Central memory CD8-positive, alpha-beta T cell (primary cell): ENCODE results near the gene PCBP3.

Source experiments
- ATAC-seq: fragments of 150-1000 bp; cut with Tn5 transposase; replicated peaks from 2 replicates; pipeline ENCODE4 v1.10.0; 2022; ENCODE audit warnings: mild to moderate bottlenecking, moderate FRiP score, moderate number of reproducible peaks; ENCODE audit not compliant: poor library complexity, severe bottlenecking; ENCODE audit errors: extremely low read depth
- DNase-seq, 2 donors: peaks; one replicate each; pipeline ENCODE4 v3.0.0; 2021; ENCODE audit warnings: low spot score in 2 of 2
- H3K27ac Mint-ChIP-seq: one replicate; pipeline ENCODE4 v1.8.0; 2022; ENCODE audit warnings: low read depth, mild to moderate bottlenecking, moderate library complexity, mixed read lengths
- H3K27me3 Mint-ChIP-seq: one replicate; pipeline ENCODE4 v1.8.0; 2022; ENCODE audit warnings: mixed read lengths
- H3K36me3 Mint-ChIP-seq: one replicate; pipeline ENCODE4 v1.8.0; 2022; ENCODE audit warnings: mild to moderate bottlenecking, moderate library complexity, mixed read lengths; ENCODE audit not compliant: insufficient read depth
- H3K4me1 Mint-ChIP-seq: one replicate; pipeline ENCODE4 v1.8.0; 2022; ENCODE audit warnings: mixed read lengths
- H3K4me3 Mint-ChIP-seq: one replicate; pipeline ENCODE4 v1.8.0; 2022; ENCODE audit warnings: mild to moderate bottlenecking, moderate library complexity, mixed read lengths
- H3K9me3 Mint-ChIP-seq: one replicate; pipeline ENCODE4 v1.8.0; 2022; ENCODE audit warnings: mixed read lengths

Gene PCBP3

DNA sequence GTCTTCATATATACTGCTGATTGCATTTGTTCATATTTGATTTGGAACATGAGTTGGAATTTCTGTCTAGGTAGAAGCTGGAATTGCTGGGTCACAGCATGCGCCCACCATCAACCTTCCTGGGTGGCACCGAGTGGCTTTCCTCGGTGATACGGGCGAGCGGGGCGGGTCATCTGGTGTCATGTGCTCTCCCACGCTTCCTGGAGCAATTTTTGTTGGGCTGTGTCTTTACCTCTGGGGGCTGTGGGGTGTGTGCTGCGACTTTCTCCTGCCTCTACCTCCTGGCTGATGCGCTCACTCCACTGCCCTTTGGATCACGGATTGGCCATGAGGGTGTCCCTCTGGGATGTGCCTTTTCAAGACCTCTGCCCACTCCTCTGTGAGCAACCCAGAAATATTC lies 229.4 kb downstream of the PCBP3 start:
- no peaks in the 10 kb centered on the region for H3K4me1 Mint-ChIP-seq
- no peak overlapping the region for H3K4me3 Mint-ChIP-seq
- no peaks in the 10 kb centered on the region for H3K9me3 Mint-ChIP-seq
- no peak for DNase-seq
- no peak overlapping the region for H3K27ac Mint-ChIP-seq
- peaks cover 39% of the 10 kb centered on the region for H3K27me3 Mint-ChIP-seq
- ATAC-seq = no peak
- H3K36me3 Mint-ChIP-seq = no peaks in the 10 kb centered on the region

DNA sequence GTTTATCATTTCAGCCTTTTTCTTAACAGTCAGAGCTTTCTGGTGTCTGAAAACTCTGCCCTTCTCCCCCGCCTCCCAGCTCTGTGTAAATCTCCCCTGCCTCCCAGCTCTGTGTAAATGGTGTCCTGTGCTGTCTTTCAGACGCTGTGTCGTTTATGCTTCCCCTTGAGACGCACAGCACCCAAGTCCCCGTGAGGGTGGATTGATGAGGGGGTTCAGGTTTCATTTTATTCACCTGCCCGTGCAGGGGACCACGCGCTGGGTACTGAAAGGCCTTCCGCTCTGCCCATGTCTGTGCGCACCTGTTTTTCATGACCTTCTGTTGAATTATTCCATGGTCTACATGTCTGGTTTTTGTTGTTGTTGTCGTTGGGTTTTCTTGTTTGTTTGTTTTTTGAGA lies 229.9 kb downstream of the PCBP3 start:
- DNase-seq (no peak), ATAC-seq (no peak)
- Mint-ChIP-seq H3K4me1 (no peaks in the 10 kb centered on the region), H3K4me3 (no peak overlapping the region), H3K36me3 (no peaks in the 10 kb centered on the region), H3K27me3 (peaks cover 43% of the 10 kb centered on the region), H3K27ac (no peak overlapping the region), H3K9me3 (no peaks in the 10 kb centered on the region)

DNA sequence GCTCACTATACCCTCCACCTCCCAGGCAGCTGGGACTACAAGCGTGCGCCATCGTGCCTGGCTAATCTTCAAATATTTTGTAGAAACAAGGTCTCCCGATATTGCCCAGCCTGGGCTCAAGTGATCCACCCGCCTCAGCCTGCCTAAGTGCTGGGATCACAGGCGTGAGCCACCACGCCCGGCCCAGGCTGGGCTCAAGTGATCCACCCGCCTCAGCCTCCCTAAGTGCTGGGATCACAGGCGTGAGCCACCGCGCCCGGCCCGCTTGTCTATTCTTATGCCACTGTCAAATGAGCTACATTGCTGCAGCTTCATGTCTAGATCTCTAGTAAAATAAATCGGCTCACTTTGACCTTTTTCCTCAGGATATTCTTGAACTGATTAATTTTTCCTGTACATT lies 230.3 kb downstream of the PCBP3 start:
- Mint-ChIP-seq H3K36me3 (no peaks in the 10 kb centered on the region), H3K27me3 (peaks cover 48% of the 10 kb centered on the region), H3K27ac (no peak overlapping the region), H3K4me1 (no peaks in the 10 kb centered on the region), H3K9me3 (no peaks in the 10 kb centered on the region), H3K4me3 (no peak overlapping the region)
- ATAC-seq (no peak), DNase-seq (no peak)

DNA sequence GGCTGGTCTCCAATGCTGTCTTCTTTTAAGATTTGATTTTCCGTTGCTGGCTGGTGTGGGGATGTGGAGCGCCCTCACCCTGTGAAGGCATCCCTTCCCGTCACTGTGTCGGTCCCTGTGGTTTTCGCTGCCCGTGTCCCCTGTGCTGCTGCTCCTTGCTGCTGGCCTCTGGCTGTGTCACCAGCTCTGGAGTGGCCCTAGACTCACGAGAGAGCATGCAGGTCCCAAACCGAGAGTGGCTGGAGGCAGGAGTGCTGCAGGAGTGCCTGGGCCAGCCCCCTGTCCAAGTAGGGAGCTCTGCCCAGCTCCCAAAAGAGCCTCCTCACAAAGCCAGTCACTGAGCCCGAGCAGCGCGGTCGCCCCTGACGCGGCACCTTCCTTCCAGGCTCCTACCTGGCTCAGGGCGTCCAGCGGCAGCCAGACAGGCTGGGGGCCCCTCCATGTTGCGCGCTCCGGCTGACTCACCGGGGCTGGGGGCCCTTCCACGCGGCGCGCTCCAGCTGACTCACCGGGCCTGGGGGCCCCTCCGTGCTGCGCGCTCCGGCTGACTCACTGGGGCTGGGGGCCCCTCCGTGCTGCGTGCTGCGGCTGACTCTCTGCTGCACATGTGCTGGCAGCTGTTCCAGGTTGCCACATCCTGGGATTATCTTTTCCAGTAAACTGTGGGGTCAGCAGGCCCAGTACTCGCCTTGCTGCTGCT lies 231.3 kb downstream of the PCBP3 start:
- Mint-ChIP-seq H3K27me3 (peaks cover 49% of the 10 kb centered on the region), H3K4me1 (no peaks in the 10 kb centered on the region), H3K9me3 (no peaks in the 10 kb centered on the region), H3K27ac (no peak overlapping the region), H3K4me3 (no peak overlapping the region), H3K36me3 (no peaks in the 10 kb centered on the region)
- DNase-seq (no peak), ATAC-seq (no peak)

DNA sequence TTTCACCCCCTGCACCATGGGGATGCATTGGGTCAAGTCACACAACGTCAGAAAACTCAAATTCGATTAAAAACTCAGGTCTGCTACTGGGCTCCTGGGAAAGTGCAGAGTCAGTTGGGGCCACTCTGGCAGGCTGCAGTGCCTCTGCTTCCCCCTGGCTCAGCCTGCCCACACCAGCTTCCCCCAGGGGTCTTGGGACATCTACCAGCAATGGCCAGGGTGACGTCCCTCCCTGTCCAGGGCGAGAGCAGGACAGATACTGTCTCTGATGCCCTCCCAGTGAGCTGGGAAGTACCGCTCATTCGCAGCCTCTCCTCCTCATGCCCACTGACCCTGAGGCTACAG lies 231.9 kb downstream of the PCBP3 start:
- peaks cover 2% of the 10 kb centered on the region for H3K4me1 Mint-ChIP-seq
- no peak overlapping the region for H3K4me3 Mint-ChIP-seq
- H3K36me3 Mint-ChIP-seq = no peaks in the 10 kb centered on the region
- DNase-seq (no peak), ATAC-seq (no peak)
- no peak overlapping the region for H3K27ac Mint-ChIP-seq
- peaks cover 53% of the 10 kb centered on the region for H3K27me3 Mint-ChIP-seq
- H3K9me3 Mint-ChIP-seq = no peaks in the 10 kb centered on the region

DNA sequence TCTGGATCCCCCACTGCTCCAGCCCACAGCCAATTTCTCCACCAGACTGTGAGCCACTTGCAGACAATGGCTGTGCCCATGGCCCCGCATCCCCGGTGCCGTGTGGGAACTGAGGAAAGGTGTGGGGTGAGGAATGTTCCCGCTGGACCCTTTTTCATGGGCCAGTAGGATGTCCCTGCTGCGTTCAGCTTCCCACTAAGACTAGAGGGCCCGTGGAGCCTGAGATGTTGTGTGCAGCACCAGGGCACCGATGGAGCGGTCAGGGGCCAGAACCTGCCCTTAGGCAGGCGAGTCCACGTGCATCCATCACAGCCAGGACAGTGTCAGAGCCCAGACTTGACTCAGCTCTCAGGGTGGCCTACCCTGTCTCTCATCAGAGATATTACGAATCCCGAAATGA lies 232.4 kb downstream of the PCBP3 start:
- H3K4me1 Mint-ChIP-seq = peaks cover 7% of the 10 kb centered on the region
- no peak for ATAC-seq
- peaks cover 58% of the 10 kb centered on the region for H3K27me3 Mint-ChIP-seq
- no peak for DNase-seq
- H3K36me3 Mint-ChIP-seq = no peaks in the 10 kb centered on the region
- no peaks in the 10 kb centered on the region for H3K9me3 Mint-ChIP-seq
- H3K27ac Mint-ChIP-seq = no peak overlapping the region
- no peak overlapping the region for H3K4me3 Mint-ChIP-seq

DNA sequence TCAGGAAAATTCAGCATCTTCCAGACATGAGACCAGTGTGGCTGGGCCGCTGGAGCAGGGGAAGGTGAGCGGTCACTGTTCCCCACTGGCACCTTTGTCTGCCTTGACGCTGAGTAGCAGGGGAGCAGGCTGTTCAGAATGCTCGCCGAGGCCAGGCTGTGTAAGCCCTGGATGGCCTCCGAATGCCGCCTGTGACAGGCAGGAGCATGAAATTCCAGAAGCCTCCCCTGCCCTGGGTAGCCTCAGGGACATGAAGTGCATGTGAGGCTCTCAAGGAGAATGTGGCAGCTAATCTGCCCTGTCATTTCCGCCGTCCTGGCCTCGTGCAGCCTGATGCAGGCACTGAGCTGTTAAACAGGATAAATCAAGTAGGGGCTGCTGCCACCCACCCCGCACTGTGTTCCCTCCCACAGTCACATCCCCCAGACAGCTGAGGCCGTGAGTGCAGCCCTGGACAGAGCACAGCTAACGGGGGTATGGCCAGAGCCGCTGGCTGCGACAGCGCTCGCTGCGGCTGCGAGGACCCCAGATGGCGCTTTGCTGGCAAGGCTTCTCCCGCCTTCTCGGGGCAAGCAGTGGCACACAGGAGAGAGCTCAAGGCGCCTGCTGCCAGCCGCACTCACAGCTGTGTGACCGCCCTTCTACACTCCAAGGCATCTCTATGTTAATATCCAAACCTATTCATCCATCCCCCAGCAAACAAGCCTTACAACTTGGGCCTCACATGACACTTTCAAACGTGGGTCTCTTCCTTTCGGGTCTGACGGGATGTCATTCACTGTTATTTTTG lies 233.1 kb downstream of the PCBP3 start:
- no peak overlapping the region for H3K27ac Mint-ChIP-seq
- H3K27me3 Mint-ChIP-seq = peaks cover 65% of the 10 kb centered on the region
- no peak overlapping the region for H3K4me3 Mint-ChIP-seq
- H3K9me3 Mint-ChIP-seq = no peaks in the 10 kb centered on the region
- no peak for ATAC-seq
- no peaks in the 10 kb centered on the region for H3K36me3 Mint-ChIP-seq
- DNase-seq = no peak
- H3K4me1 Mint-ChIP-seq = peaks cover 11% of the 10 kb centered on the region

DNA sequence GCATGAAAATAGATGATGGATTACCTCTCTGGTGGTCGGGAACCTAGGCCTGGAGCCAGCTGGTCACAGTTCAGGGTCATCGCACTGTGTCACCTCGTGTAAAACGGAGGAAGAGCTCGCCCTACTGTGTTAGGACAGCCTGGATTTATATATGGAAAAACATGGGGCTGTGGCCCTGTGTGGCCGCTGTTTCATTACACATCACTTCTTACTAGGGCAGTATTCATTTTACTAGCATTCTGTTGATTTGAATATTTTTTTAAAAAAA lies 233.6 kb downstream of the PCBP3 start:
- peaks cover 70% of the 10 kb centered on the region for H3K27me3 Mint-ChIP-seq
- peaks cover 11% of the 10 kb centered on the region for H3K4me1 Mint-ChIP-seq
- H3K27ac Mint-ChIP-seq = no peak overlapping the region
- no peak for ATAC-seq
- no peaks in the 10 kb centered on the region for H3K36me3 Mint-ChIP-seq
- no peak for DNase-seq
- no peaks in the 10 kb centered on the region for H3K9me3 Mint-ChIP-seq
- H3K4me3 Mint-ChIP-seq = no peak overlapping the region

DNA sequence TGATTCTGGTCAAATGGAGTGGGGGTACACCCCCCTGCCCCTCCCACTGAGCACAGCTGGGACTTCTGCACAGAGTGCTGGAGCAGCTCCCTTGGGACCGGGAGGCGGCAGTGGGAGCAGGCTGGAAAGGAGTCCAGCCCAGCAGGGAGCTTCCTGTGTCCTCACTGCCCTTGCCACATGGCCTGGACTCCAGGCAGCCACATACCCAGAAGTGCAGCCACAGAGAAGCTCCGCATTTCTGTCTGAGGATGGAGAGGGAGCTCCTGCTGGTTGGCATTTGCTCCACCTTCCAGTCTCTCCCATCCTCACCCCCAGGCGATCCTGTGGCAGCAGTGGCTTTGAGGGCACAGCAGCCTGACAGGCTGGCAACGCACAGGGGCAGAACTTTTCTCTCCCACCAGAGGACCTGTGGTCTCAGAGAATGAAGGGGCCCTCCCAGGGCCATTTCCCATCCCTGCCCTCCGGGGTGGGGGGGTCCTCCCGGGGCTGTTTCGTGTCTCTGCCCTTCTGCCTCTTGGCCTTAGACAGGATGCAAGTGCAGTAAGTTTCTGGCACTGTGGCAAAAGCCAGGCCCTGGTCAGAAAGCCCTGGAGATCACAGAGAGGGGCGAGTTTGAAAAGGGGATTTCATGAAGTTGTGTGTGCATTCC lies 234.4 kb downstream of the PCBP3 start:
- Mint-ChIP-seq H3K36me3 (no peaks in the 10 kb centered on the region), H3K4me1 (peaks cover 14% of the 10 kb centered on the region), H3K4me3 (no peak overlapping the region), H3K27ac (no peak overlapping the region), H3K27me3 (peaks cover 70% of the 10 kb centered on the region), H3K9me3 (no peaks in the 10 kb centered on the region)
- ATAC-seq (no peak), DNase-seq (no peak)

DNA sequence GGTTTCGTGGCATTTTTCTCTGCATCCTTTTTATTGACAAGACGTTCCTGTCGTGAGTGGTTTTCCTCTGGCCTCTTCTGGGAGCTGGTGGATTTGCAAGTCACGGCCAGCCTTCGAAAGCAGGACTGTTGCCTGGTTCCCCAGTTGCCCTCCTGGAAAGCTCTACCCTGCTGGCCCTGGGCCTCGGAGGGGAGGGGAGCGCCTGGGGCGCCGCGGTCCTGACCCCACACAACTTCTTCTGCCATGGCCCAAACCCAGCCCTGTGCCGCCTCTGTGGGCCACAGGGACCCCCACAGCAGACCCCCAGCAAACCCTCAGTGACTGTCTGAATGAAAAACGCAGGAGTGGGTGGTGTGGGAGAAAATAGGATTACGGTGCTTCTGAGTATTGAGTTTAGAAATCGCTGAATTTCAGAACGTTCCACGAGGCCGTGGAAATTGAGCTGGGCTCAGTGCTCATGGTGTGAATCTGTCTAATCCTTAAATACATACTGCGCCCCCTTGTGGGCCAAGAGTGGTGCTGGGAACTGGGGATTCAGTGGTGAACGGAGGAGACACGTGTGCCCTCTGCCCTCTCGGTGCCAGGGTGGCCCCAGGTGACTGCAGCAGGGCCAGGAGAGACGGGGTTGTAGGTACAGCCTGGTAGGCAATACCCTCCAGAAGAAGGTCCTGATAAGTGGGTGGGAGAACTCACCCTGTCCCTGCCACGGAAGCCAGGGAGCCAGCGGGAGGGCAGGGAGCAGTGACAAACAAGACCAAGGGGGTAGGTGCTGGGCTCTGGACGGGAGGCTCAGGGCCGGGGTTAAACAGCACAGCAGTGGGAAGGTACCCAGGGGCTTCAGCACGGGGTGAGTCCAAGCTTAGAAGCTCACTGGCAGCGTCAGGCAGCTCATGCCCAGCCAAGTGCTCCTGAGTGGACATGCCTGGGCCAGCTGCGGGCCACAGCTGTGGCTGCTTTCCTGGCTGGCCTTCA lies 236.9 kb downstream of the PCBP3 start:
- Mint-ChIP-seq H3K27ac (peak overlapping the region; percentile 29), H3K4me3 (no peak overlapping the region), H3K27me3 (peaks cover 65% of the 10 kb centered on the region), H3K9me3 (peaks cover 2% of the 10 kb centered on the region), H3K36me3 (no peaks in the 10 kb centered on the region), H3K4me1 (peaks cover 36% of the 10 kb centered on the region)
- DNase-seq (peak; percentile 34 to 37), ATAC-seq (peak; percentile 46)

DNA sequence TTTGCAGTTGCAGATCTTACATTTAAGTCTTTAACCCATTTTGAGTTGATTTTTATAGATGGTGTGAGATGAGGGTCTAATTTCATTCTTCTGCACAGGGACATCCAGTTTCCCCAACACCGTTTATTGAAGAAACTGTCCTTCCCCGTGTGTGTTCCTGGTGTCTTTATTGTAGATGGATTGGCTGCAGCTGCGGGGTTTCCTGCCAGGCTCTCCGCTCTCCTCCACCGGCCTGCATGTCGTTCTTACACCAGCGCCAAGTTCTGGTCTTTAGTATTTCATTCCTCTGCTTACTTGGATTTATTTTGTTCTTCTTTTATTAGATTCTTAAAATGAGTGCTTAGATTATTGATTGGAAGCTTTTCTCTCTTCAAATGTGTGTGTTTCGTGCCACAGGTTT lies 239.1 kb downstream of the PCBP3 start:
- no peak for ATAC-seq

DNA sequence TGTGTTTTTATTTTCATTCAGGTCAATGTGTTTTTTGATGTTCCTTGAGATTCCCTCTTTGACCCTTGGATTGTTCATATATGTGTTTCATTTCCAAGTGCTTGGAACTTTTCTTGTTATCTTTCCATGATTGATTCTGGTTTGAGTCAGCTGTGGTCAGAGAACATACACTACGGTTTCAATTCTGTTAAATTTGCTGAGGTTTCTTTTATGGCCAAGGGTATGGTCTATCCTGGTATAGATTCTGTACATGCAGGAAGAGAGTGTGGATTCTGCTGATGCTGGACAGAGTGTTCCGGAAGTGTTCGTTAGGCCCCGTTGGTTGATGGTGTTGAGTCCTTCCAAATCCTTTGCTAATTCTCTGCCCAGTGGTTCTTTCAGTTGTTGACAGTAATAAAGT lies 239.6 kb downstream of the PCBP3 start:
- no peak overlapping the region for H3K4me3 Mint-ChIP-seq
- H3K4me1 Mint-ChIP-seq = peaks cover 56% of the 10 kb centered on the region
- H3K27me3 Mint-ChIP-seq = peaks cover 50% of the 10 kb centered on the region
- ATAC-seq = no peak
- peaks cover 6% of the 10 kb centered on the region for H3K9me3 Mint-ChIP-seq
- no peak overlapping the region for H3K27ac Mint-ChIP-seq
- DNase-seq = no peak
- peaks cover 9% of the 10 kb centered on the region for H3K36me3 Mint-ChIP-seq

More for the DNA sequence above, 239.1 kb downstream of the PCBP3 start:
- Mint-ChIP-seq H3K9me3 (peaks cover 6% of the 10 kb centered on the region), H3K27ac (no peak overlapping the region), H3K27me3 (peaks cover 50% of the 10 kb centered on the region), H3K36me3 (peaks cover 8% of the 10 kb centered on the region), H3K4me3 (no peak overlapping the region), H3K4me1 (peaks cover 55% of the 10 kb centered on the region)
- DNase-seq = no peak
